Uterus (tissue), 2 donors: ENCODE measurements around the gene METTL3.

Experiments used
- POLR2A ChIP-seq, 2 donors: fragments of 450-650 bp; IDR thresholded peaks; one replicate each; pipeline ENCODE4 v1.6.1; 2016; ENCODE audit warnings: antibody characterized with exemption in 2 of 2, mild to moderate bottlenecking in 1 of 2, moderate library complexity in 1 of 2
- TF ChIP-seq, protein P1 (sequence below), 4 experiments: fragments of 200-600 bp in 2 of 4; fragments of 450-650 bp in 2 of 4; sonication (generic) in 2 of 4; IDR thresholded peaks; one replicate each; pipeline ENCODE4 v1.5.1; 2016 to 2019; ENCODE audit warnings: antibody characterized with exemption in 4 of 4, mild to moderate bottlenecking in 2 of 4, moderate library complexity in 1 of 4

DNA sequence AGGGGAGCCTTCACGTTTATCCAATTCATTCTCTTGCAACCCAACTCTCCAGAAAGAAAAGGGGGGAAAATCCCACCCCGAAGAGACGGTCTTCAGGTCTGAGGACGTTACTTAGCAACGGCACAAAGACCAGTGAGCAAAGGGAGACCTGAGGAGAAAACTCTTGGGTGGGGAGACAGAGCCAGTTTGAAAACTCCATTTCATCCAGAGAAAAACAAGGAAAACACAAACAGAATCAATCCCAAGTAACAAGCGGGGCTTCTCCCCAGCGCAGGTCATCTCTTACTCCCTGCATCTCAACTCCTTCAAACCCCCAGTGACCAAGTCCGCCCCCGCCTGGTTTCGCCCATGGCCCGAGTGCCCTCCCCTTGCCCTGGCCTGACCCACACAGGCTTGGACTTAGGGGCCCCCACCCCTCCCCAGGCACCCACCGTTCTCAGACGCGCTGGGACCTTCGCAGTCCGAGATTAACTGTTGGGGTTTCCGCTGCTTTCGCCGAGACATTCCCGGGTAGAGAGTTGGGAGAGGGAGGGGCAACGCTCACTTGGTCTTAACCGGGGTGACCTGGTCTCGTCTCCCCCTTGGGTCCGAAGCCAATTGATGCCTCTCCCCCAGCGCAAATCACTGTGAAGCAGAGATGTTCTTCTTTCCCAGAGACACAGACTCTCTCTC is 25.4 kb upstream of the METTL3 start:
- no peak for TF ChIP-seq POLR2A (IDR thresholded peaks at IDR 0.05)
- TF ChIP-seq, protein P1, sequence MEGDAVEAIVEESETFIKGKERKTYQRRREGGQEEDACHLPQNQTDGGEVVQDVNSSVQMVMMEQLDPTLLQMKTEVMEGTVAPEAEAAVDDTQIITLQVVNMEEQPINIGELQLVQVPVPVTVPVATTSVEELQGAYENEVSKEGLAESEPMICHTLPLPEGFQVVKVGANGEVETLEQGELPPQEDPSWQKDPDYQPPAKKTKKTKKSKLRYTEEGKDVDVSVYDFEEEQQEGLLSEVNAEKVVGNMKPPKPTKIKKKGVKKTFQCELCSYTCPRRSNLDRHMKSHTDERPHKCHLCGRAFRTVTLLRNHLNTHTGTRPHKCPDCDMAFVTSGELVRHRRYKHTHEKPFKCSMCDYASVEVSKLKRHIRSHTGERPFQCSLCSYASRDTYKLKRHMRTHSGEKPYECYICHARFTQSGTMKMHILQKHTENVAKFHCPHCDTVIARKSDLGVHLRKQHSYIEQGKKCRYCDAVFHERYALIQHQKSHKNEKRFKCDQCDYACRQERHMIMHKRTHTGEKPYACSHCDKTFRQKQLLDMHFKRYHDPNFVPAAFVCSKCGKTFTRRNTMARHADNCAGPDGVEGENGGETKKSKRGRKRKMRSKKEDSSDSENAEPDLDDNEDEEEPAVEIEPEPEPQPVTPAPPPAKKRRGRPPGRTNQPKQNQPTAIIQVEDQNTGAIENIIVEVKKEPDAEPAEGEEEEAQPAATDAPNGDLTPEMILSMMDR (IDR thresholded peaks at IDR 0.05), result no peak
